GM19438 (cell line): ENCODE data around the gene NABP2.
"Not testable (repeated sequence)": the region's sequence is repeated elsewhere in the genome, so short reads cannot be mapped to it uniquely, and the experiment has no call there.

ENCODE experiments used
- ATAC-seq: cut with Tn5 transposase; IDR thresholded peaks from one replicate; pipeline ENCODE4 v1.9.1; 2021; ENCODE audit warnings: low read depth; ENCODE audit not compliant: unreplicated experiment

NABP2 gene

DNA sequence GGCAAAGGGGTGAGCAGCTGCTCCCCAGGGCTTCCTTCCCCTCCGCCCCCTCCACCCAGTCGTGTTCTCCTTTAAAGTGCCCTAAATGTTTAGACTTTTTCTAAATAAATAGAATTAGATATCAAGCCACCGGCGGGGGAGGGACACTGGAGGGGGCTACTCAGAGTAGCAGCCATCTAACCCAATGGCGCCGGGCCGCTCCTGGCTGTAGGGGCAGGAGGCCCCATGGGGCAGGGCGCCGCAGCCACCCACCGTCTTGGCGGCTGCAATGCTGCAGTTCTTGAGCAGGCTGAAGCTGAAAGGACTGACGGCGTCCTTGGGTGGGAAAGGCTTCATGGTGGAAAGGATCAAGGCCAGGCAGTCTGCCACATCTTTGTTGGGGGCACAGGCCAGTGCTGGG is 18.8 kb downstream of the NABP2 start:
- ATAC-seq = no peak

GRCh38 chr12:56243731-56244181 is 19.6 kb downstream of the NABP2 start:
- ATAC-seq = no peak

DNA sequence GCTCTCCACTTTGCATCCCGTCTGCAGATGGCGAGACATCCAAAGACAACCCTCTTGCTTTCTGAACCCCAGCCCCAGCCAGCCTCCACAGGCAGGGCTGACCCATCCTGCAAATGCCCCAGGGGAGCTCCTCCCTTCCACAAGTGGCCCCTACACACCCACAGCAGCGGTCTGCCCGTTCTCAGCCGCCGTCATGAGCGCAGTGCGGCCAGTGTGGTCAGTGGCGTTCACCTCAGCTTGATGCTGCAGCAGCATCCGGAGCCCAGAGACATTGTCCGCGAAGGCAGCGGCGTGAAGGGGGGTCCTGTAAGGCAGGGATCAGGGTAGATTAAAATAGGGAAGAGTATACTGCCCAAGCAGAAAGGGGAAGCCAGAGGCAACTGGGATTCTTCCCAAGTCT is 20.4 kb downstream of the NABP2 start:
- no peak for ATAC-seq

GRCh38 chr12:56247923-56248322 is 23.8 kb downstream of the NABP2 start:
- ATAC-seq = no peak

DNA sequence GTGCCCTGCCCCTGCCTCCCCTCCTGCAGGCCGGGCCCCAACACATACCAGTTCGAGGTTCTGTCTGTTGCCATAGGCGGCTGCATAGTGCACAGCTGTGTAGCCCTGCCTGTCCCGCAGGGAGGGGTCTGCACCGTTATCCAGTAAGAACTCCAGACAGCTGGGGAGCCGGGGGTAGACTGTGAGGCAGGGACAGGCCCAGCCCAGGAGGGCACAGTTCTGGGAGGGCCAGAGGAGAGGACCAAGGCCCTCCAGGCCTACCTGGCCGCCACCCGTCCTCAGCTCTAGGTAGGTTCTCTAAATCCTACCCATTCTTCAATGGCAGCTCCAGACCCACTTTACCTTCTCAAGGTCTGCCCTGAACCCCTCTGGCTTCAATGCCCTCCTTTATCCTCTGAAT is 24.6 kb downstream of the NABP2 start:
- ATAC-seq = no peak

GRCh38 chr12:56252649-56253048 is 28.5 kb downstream of the NABP2 start:
- ATAC-seq = no peak

- no peak for ATAC-seq
Measured at GRCh38 chr12:56253091-56253490, 28.9 kb downstream of the NABP2 start.

GRCh38 chr12:56255671-56256070 is 31.5 kb downstream of the NABP2 start:
- no peak for ATAC-seq

DNA sequence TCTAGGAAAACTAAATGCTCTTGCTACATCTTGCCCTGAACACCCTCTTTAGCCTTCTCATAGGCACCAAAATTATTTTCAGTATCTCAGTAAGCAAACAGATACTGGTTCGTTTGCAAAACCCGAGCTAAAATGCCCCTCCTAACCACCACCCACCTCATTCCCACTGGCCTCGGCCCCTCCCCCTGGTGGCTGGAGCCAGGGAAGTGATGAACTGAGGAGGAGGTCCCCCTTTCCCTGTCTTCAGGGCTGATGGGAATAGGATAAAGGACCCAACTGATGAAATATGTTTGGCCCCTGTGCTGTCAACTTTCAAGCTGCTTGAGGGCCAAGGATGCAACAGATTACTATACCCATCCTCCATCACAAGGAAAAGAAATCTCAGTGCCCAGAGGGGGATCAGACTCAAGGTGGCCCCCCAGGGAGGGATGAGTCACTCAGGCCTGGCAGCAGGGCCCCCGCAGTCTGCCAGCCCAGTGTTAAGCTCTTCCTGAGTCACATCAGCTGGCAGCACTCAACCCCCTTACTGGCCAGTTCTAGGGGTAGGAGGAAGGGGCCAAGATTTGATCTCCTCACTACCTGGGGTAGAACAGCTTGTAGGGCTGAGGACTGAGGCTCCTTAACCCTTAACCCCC is 32.3 kb downstream of the NABP2 start:
- no peak for ATAC-seq

GRCh38 chr12:56257071-56257470 is 32.9 kb downstream of the NABP2 start:
- no peak for ATAC-seq

DNA sequence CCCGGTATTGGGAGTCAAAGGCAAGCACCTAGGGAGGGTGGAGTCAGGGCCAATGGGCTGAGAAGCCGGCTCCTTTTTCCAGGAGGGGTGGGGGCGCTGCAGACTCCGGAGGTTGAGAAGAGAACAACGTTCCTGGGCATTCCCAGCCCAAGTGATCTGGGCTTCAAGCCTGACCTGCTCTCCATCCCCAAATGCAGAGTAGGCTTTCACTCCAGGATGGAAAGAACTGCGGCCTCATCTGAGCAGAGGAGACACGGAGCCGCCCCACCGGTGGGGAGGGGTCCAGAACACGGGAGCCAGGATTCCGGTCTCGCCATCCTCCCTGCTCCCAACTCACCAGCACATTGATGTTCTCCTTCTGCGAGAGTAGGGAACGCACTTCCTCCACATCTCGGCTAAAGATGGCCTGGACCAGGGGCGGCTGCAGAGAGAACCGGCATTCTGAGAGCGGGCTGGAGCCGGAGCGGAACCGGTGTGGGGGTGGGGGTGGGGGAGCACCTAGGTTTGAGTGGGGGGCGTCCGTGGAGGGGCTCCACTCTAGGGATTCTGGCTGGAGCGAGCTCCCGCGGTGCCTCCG is 33.4 kb downstream of the NABP2 start:
- no peak for ATAC-seq

GRCh38 chr12:56258068-56258819 is 34.1 kb downstream of the NABP2 start, which contains the start of gene ANKRD52:
Gene ANKRD52, minus strand, starts transcription at chr12:56258384. Its CDS starts 115 bp downstream, at chr12:56258269.
- peak; percentile 89 for ATAC-seq

DNA sequence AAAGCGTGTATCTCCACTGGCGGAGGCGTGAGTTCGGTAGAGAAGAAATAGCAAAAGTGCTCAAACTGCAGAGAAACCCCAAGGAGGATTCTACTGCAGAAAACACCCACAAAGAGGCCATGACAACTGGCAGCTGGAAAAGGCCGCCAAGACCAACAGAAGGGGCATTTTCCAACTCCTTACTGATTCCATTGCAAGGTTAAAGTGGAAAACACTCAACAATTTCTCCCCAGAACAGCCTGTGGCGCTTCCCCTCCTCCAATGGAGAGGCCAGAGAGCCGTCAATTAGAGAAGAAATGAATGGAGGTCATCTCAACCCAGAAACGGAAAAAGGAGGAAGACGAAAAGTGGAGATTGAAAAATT is 34.7 kb downstream of the NABP2 start:
- no peak for ATAC-seq

DNA sequence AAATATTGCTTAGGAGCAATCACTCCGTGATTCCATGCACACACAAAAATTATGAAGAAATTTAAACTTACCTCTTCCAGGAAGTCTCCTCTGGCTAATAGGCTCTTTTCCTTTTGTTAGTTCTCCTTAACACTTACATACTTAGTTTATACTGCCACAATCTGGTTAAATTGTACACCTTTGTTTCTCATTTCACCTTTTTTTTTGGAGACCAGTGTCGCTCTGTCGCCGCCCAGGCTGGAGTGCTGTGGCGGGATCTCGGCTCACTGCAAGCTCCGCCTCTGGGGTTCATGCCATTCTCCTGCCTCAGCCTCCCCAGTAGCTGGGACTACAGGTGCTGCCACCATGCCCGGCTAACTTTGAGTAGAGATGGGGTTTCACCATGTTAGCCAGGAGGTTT is 36.2 kb downstream of the NABP2 start:
- no peak for ATAC-seq

- ATAC-seq = no peak
Measured at GRCh38 chr12:56260921-56261320, 36.8 kb downstream of the NABP2 start.

- ATAC-seq = no peak
Measured at GRCh38 chr12:56261503-56262232, 37.5 kb downstream of the NABP2 start.

- not testable (repeated sequence) for ATAC-seq
Measured at GRCh38 chr12:56262955-56263354, 38.8 kb downstream of the NABP2 start.

DNA sequence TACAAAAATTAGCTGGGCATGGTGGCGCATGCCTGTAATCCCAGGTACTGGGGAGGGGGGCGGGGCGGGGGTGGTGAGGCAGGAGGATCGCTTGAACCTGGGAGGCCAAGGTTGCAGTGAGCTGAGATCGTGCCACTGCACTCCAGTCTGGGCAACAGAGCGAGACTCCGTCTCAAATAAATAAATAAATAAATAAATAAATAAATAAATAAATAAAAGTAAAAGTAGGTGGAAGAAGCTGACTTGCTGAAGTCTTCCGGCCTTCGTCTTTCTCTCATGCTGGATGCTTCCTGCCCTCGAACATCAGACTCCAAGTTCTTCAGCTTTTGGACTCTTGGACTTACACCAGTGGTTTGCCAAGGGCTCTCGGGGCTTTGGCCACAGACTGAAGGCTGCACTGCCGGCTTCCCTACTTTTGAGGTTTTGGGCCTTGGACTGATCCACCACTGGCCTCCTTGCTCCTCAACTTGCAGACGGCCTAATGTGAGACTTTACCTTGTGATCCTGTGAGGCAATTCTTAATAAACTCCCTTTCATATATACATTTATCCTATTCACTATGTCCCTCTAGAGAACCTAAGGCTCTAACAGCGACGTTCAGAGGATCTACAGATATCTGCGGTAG is 42.0 kb downstream of the NABP2 start:
- not testable (repeated sequence) for ATAC-seq

DNA sequence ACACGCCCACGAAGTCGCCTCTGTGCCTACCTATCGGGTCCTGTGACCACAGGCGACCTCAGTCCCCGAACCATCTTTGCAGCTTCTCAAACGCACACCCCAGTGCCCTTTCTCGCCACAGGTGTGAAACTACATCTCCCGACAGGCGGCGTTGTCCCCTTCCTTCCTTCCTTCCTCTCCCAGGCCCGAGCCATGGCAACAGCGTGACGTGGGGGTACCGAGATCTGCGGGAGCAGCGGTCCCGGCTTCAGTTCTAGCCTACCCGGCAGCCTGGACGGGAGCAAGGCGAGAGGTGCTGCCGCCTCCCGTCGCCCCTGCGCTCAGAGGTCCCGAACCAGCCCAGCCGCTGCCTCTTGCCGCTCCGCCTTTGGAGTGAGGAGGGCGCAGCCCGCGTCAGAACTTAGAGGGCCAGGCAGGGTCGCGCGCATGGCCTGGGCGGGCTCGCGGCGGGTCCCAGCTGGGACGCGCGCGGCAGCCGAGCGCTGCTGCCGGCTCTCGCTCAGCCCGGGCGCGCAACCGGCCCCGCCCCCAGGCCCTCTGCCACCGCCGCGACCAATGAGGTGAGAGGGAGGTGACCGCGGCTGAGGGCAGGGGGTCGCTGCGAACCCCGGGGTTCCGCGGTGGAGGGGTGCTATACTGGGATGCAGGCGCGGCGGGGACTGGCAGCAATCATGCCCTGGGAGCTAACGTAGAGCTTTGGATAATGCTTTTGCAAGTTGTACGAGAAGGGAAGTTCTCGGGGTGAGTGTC is 42.7 kb downstream of the NABP2 start, which contains the start of gene COQ10A:
COQ10A (plus strand) TSS at position 250 of the 750 bp plus-strand sequence; CDS start at position 427, 177 bp downstream.
- ATAC-seq = peak; percentile 82
